GM21360 (cell line): ENCODE results near the gene PAQR8.

Experiments used
- ATAC-seq: cut with Tn5 transposase; IDR thresholded peaks from one replicate; pipeline ENCODE4 v1.9.1; 2021; ENCODE audit warnings: mild to moderate bottlenecking, moderate library complexity; ENCODE audit not compliant: unreplicated experiment

PAQR8 gene

GRCh38 chr6:52361945-52362442 is at the start of gene PAQR8:
Gene PAQR8 (plus strand): TSS chr6:52362151. CDS start chr6:52403214, 41,063 bp downstream.
- ATAC-seq: peak; percentile 68

- ATAC-seq: no peak
These were observed 49.5 kb upstream of the PAQR8 start for GRCh38 chr6:52312461-52312860.

GRCh38 chr6:52314752-52315151 is 47.2 kb upstream of the PAQR8 start:
- ATAC-seq: no peak

- ATAC-seq: no peak
These were observed 44.7 kb upstream of the PAQR8 start for GRCh38 chr6:52317211-52317610.

- peak; percentile 98 for ATAC-seq
These were observed 43.9 kb upstream of the PAQR8 start for GRCh38 chr6:52317841-52318581.

- no peak for ATAC-seq
These were observed 37.8 kb upstream of the PAQR8 start for GRCh38 chr6:52324189-52324588.

GRCh38 chr6:52325695-52326471 is 36.1 kb upstream of the PAQR8 start:
- no peak for ATAC-seq

- ATAC-seq: no peak
These were observed 35.2 kb upstream of the PAQR8 start for GRCh38 chr6:52326540-52327364.

- no peak for ATAC-seq
These were observed 33.7 kb upstream of the PAQR8 start for GRCh38 chr6:52328303-52328662.

- ATAC-seq: no peak
These were observed 33.2 kb upstream of the PAQR8 start for GRCh38 chr6:52328729-52329128.

GRCh38 chr6:52330470-52330869 is 31.5 kb upstream of the PAQR8 start:
- no peak for ATAC-seq

- ATAC-seq: no peak
These were observed 30.0 kb upstream of the PAQR8 start for GRCh38 chr6:52331793-52332457.

- no peak for ATAC-seq
These were observed 28.1 kb upstream of the PAQR8 start for GRCh38 chr6:52333840-52334200.

- ATAC-seq: no peak
These were observed 26.4 kb upstream of the PAQR8 start for GRCh38 chr6:52335576-52335975.

GRCh38 chr6:52336919-52337561 is 24.9 kb upstream of the PAQR8 start:
- ATAC-seq: peak; percentile 7

- ATAC-seq: peak; percentile 82
These were observed 24.2 kb upstream of the PAQR8 start for GRCh38 chr6:52337633-52338290.

- no peak for ATAC-seq
These were observed 21.4 kb upstream of the PAQR8 start for GRCh38 chr6:52340603-52340880.

GRCh38 chr6:52341561-52342260 is 20.2 kb upstream of the PAQR8 start:
- no peak for ATAC-seq

- no peak for ATAC-seq
These were observed 16.6 kb upstream of the PAQR8 start for GRCh38 chr6:52345311-52345710.
